HG03280 (cell line): ENCODE measurements around the gene EXOC4.

ENCODE experiments used
- ATAC-seq: cut with Tn5 transposase; IDR thresholded peaks from one replicate; pipeline ENCODE4 v1.9.1; 2021; ENCODE audit warnings: mild to moderate bottlenecking, moderate library complexity; ENCODE audit not compliant: unreplicated experiment

Gene EXOC4

DNA sequence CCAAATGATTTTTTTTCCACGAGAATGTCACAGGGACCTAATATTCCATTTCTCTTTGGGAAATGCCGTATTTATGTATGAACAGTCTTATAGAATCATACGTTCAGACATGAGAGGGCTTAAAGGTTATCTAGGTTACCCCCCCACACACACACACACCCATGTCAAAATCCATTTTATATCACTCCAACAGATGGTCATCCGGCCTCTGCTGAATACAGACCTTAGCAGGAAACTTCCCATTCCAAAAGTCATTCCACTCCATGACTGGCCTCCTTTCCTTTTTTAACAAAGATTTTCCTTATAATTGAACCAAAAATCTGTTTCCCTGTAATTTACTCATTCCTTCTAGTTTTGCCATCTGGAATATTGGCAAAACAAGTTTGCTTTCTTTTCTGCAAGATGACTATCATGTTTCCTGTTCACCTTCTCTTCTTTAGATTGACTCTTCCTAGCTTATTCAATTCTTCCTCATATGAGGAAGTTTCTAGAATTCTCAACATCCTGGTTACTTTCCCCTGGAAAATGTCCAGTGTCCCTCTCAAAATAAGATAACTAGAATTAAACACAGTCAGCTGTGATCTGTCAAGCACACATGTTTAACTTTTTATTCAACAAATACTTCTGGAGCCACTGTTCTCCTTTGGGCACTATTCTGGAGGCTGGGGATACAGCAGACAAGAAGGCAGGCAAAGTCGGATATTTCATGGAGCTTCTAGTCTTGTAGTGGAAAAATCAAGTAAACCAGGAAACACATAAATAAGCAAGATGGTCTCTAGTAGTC is 597.8 kb downstream of the EXOC4 start:
- ATAC-seq: no peak

- no peak for ATAC-seq
Observed at GRCh38 chr7:133851411-133851810, 598.5 kb downstream of the EXOC4 start.

DNA sequence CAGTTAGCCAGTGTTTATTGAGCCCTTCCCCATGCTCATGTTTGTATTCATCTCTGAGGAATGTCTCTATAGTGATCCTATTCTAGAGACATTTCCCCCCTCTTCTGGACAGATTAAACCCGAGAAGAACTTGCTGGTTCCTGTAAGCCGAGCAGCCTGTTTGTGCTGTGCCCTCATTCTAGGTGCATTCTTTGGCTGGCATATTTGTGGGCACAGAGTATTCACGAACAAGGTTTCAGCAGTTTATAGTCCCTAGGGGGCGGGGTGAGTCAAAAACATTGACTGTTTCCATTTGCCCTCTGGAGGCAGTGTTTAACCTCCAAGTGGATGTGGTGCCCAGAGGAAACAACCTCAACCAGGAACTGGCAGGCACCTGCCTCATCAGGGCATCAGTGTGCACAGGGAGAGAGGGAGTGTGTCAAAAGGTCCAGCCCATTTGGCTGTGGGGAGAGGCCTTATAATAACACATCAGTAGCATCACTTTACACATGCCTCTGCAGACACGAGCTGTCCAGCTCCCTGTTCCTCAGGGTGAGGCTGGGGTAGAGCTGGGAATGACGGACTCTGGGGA is 600.9 kb downstream of the EXOC4 start:
- no peak for ATAC-seq

- no peak for ATAC-seq
Observed at GRCh38 chr7:133854739-133855138, 601.9 kb downstream of the EXOC4 start.

DNA sequence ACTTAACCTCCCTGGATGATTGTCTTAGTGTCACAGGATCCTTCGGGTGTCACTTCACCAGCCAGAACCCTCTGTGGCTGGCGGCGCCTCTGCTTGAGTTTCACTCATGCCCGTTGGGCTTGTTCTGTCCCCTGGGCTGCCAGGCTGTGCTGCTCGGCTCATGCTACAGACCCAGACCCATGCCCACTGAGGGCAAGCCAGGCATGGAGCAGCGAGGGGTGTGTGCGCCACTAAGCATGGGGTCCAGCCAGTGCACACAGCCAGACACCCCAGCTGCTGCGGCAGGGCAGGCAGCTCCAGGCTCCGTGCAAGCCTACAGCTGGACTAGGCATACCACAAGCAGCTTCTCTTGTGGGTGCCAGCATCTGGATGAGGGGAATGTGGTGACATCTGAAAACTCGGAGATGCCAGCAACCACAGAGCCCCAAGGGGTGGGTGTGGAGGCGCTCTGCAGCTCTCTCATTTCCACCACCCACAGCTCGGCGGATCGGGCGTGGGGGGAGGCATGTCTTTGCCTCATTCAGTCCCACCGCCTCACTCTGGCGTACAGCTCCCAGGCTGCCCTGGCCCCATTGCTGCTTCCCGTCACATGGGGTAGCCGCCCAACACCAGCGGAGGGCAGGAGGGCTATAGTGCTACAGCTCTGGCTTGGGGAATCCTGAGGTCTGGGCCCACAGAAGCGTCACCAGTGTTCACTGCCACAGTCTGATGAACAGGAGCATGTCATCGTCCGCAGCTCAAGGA is 604.7 kb downstream of the EXOC4 start:
- no peak for ATAC-seq

DNA sequence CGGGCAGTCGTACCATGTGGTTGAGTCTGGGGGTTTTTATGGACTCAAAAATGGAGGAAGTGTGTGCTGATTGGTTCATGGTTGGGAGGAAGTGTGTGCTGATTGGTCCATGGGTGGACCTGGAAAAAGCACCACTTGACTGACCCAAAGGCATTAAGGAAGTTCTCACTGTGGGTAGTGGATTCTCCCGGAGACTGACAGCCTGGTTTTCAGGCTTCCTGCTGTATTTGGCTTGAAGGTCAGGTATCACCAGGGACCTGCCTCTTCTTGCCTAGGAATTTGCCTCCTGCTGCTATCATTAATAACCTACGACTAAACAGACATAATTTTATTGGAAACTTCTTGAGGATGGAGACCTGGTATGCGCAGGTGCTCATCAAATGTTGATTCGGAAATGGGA is 605.4 kb downstream of the EXOC4 start:
- ATAC-seq: no peak

GRCh38 chr7:133859231-133859630 is 606.4 kb downstream of the EXOC4 start:
- ATAC-seq: no peak

DNA sequence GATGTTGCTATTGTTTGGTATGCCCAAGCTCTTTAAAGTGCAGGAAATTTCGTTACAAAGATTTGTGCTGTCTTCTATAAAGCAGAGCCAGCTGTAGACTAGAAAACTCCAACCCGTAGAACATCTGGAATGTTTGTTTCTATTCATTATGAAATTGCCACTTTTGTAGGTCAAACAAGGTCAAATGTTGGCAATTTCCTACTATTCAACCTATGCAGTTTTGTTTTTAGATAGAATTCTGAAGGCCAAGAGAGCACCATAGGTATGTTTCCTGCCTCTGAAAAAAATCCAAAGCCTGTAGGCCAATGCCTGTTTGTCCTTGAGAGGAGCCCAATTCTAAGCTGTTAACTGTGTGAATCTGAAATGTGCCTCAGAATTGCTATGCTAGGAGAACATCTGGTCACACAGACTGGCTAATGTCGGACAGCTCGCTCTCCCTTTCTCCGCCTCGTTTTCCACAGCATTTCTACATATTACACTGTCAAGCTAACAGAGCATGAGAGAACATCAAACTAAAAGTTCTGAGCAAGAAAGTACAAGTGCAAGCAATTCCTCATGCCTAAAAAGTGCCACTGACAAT is 607.1 kb downstream of the EXOC4 start:
- no peak for ATAC-seq

- ATAC-seq: no peak
Observed at GRCh38 chr7:133860628-133861335, 607.9 kb downstream of the EXOC4 start.

DNA sequence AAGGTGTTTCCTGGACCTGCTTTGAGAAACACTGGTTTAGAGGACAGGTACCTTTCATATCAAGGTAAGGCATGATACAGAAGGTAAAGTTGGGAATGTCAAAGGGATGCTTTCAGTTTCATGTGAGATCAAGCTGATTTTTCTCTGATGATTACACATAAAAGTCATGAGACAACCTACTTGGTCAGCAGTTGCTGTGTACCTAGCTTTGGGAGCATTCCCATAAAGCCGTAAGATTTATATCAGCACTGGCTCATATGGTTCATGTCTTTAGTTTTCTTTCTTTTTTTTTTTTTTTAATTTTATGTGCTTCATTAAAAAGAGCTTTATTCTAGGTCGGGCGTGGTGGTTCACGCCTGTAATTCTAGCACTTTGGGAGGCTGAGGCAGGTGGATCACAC is 609.0 kb downstream of the EXOC4 start:
- no peak for ATAC-seq

GRCh38 chr7:133863362-133864061 is 610.6 kb downstream of the EXOC4 start:
- no peak for ATAC-seq

- ATAC-seq: no peak
Observed at GRCh38 chr7:133869556-133869955, 616.7 kb downstream of the EXOC4 start.

DNA sequence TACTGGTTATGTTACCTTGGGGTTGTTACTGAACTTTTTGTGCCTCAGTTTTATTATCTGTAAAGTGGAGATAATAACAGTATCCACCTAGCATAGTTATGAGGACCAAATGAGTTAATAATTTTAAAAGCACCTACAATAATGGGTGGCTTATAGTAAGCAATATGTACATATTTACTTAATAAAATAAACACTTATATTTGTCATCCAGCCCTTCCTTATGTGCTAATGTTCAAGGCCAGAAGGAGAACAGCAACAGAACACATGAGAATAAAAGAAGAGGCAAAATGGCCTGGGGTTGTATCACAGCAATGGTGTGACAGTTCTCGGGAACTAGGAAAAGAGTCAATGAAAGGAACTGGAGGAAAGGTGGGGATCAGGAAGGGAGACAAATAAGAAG is 618.9 kb downstream of the EXOC4 start:
- no peak for ATAC-seq

DNA sequence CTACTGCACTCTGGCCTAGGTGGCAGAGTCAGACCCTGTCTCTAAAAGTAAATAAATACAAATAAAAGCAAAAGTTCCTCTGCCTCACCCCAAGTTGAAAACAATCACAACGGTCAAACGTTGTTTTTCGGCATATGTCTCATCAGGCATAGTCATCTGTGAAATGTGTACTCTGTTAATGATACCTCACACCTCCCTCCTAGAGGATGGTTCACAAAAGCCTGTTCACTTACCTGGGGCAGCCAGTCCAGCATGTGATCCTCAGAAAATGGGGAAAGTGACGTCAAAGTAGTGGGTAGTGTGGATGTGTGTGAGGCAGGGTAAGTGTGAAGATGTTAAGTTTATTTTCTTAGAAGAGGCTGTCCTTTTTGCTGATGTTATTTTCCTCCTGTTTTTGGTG is 620.3 kb downstream of the EXOC4 start:
- no peak for ATAC-seq

DNA sequence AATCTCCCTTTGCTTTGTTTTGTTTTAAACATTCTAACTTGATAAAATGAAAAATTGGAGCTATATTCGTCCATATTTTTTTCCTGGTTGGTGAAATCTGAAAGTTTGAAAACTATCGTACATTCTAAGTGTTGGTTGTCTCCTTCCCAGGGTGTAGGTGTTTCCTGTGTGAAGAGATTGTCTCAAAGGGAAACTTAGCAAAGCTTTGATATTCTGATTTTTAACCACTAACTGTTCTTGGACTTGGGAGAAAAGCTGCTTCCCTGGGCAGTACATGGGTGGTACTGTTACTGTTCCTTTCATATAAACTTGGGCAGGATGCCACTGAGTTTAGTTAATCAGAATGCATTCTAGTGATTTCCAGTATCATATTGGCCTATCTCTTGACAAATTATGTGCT is 620.8 kb downstream of the EXOC4 start:
- ATAC-seq: no peak

- ATAC-seq: no peak
Observed at GRCh38 chr7:133883591-133883990, 630.7 kb downstream of the EXOC4 start.

GRCh38 chr7:133885213-133885612 is 632.3 kb downstream of the EXOC4 start:
- ATAC-seq: no peak

DNA sequence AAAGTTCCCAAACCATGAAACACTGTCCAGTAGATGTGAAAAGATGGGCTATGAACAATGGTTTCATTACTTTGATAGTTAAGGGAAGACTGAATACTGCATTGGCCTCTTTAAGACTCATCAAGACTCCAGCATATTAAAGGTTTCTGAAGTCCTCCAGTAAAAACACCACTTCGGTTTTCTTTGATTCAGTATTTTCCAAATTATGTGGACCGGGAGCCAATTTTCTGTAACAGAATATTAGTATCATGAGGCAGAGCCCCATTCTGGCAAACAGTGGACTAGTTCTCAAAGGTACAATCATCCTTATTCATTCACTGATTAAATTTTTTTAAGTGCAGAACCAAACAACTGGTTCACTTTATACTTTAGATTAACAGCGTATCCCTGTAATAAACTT is 633.2 kb downstream of the EXOC4 start:
- no peak for ATAC-seq

GRCh38 chr7:133886797-133887196 is 633.9 kb downstream of the EXOC4 start:
- ATAC-seq: no peak

DNA sequence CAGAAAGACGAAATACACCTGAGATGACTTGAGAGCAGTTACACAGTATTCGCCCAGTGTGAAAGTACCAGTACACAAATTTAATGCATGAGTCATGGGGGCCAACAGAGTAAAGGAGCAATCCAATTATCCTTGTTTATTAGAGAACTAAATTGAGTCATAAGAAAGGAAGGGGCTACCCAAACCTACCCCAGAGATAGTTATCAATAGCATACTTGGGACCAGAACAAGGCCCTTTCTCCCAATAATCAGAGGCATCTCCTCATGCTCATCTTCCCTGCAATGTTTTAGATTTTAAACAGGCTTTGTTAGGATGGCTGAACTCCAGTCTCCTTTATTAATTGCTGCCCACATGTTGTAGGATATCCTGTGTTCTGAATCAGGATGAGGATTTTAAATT is 634.6 kb downstream of the EXOC4 start:
- ATAC-seq: no peak
